ENCODE results near the gene SYNGR3.

The SYNGR3 gene

GRCh38 chr16:2025251-2025650 is 35.5 kb downstream of the SYNGR3 start:
- no peak overlapping the region for H3K4me3 ChIP-seq (ENCODE audit: low read depth, low read length)
- H3K9ac ChIP-seq: no peak overlapping the region
- H3K27ac ChIP-seq: no peak overlapping the region
- no peak overlapping the region for H2AFZ ChIP-seq
- no peak for TF ChIP-seq CTCF (IDR thresholded peaks at IDR 0.05)
- no peaks in the 10 kb centered on the region for H3K27me3 ChIP-seq (ENCODE audit: control insufficient read depth, insufficient read depth, low read length)
- no peaks in the 10 kb centered on the region for H3K9me3 ChIP-seq (ENCODE audit: control insufficient read depth, low read length)
- H3K4me1 ChIP-seq: peaks cover 5% of the 10 kb centered on the region
- H3K79me2 ChIP-seq: no peaks in the 10 kb centered on the region
- H3K36me3 ChIP-seq (ENCODE audit: control insufficient read depth, insufficient read depth, low read length): no peaks in the 10 kb centered on the region
- no peak overlapping the region for H3K4me2 ChIP-seq (ENCODE audit: low read length)

GRCh38 chr16:2025878-2026460 is 36.2 kb downstream of the SYNGR3 start:
- no peak overlapping the region for H3K27ac ChIP-seq
- no peak for TF ChIP-seq CTCF (IDR thresholded peaks at IDR 0.05)
- no peaks in the 10 kb centered on the region for H3K9me3 ChIP-seq (ENCODE audit: control insufficient read depth, low read length)
- no peaks in the 10 kb centered on the region for H3K36me3 ChIP-seq (ENCODE audit: control insufficient read depth, insufficient read depth, low read length)
- H3K4me2 ChIP-seq (ENCODE audit: low read length): no peak overlapping the region
- no peak overlapping the region for H3K4me3 ChIP-seq (ENCODE audit: low read depth, low read length)
- peaks cover 5% of the 10 kb centered on the region for H3K4me1 ChIP-seq
- no peaks in the 10 kb centered on the region for H3K79me2 ChIP-seq
- no peaks in the 10 kb centered on the region for H3K27me3 ChIP-seq (ENCODE audit: control insufficient read depth, insufficient read depth, low read length)
- H3K9ac ChIP-seq: no peak overlapping the region
- H2AFZ ChIP-seq: no peak overlapping the region

- H3K4me1 ChIP-seq: peaks cover 5% of the 10 kb centered on the region
- peak within 1 kb of the TSS; percentile 37 for H3K4me2 ChIP-seq (ENCODE audit: low read length)
- peak within 1 kb of the TSS; percentile 50 for H2AFZ ChIP-seq
- no peak for TF ChIP-seq CTCF (IDR thresholded peaks at IDR 0.05)
- no peak within 1 kb of the TSS for H3K27ac ChIP-seq
- no peaks in the 10 kb centered on the region for H3K79me2 ChIP-seq
- no peak within 1 kb of the TSS for H3K9ac ChIP-seq
- no peaks in the 10 kb centered on the region for H3K27me3 ChIP-seq (ENCODE audit: control insufficient read depth, insufficient read depth, low read length)
- H3K36me3 ChIP-seq (ENCODE audit: control insufficient read depth, insufficient read depth, low read length): no peaks in the 10 kb centered on the region
- no peaks in the 10 kb centered on the region for H3K9me3 ChIP-seq (ENCODE audit: control insufficient read depth, low read length)
- H3K4me3 ChIP-seq (ENCODE audit: low read depth, low read length): peak within 1 kb of the TSS; percentile 31
Measured at GRCh38 chr16:2026461-2027023, 36.8 kb downstream of the SYNGR3 start, which contains the start of gene NHERF2. NHERF2 (plus strand) TSS chr16:2026902; CDS start chr16:2027006, 104 bp downstream.

- peak overlapping the region; percentile 42 for H2AFZ ChIP-seq
- no peak overlapping the region for H3K27ac ChIP-seq
- H3K4me3 ChIP-seq (ENCODE audit: low read depth, low read length): peak overlapping the region; percentile 31
- peak overlapping the region; percentile 27 for H3K4me2 ChIP-seq (ENCODE audit: low read length)
- H3K4me1 ChIP-seq: peaks cover 5% of the 10 kb centered on the region
- H3K27me3 ChIP-seq (ENCODE audit: control insufficient read depth, insufficient read depth, low read length): no peaks in the 10 kb centered on the region
- no peaks in the 10 kb centered on the region for H3K36me3 ChIP-seq (ENCODE audit: control insufficient read depth, insufficient read depth, low read length)
- no peak for TF ChIP-seq CTCF (IDR thresholded peaks at IDR 0.05)
- no peaks in the 10 kb centered on the region for H3K79me2 ChIP-seq
- H3K9ac ChIP-seq: no peak overlapping the region
- H3K9me3 ChIP-seq (ENCODE audit: control insufficient read depth, low read length): no peaks in the 10 kb centered on the region
Measured at GRCh38 chr16:2027024-2028010, 37.5 kb downstream of the SYNGR3 start.

Measured in parathyroid adenoma (tissue), 2 donors.